GM18502 (cell line): ENCODE measurements around the gene CTIF.

ENCODE experiments used
- ATAC-seq: cut with Tn5 transposase; IDR thresholded peaks from one replicate; pipeline ENCODE4 v1.9.1; 2021; ENCODE audit warnings: mild to moderate bottlenecking; ENCODE audit not compliant: unreplicated experiment, poor library complexity

Gene CTIF

GRCh38 chr18:48847807-48848486 is 309.1 kb downstream of the CTIF start:
- ATAC-seq = no peak

DNA sequence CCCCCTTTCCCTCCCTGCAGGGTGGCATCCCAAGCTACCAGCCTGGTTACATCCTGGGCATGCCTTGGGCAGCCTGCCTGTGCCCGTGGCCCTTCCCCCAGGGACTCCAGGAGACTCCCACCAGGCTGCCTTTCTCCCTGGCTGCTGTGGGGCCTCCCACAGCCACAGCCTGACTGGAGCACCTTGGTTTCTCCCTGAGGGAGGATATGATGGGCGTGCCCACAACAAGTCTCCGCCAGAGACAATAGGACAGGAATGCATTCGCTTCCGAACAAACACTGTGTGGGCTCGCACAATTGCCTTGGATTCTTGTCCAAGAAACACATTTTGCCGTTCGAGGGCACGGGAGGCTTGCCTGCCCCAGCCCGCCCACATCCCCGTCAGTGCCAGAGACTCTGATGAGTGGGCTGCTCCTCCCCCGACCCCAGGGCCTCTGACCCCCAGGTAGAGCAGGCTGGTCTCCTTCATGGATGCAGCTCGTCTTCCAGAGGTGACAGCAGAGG is 309.9 kb downstream of the CTIF start:
- ATAC-seq = no peak

GRCh38 chr18:48850822-48851598 is 312.2 kb downstream of the CTIF start:
- no peak for ATAC-seq

DNA sequence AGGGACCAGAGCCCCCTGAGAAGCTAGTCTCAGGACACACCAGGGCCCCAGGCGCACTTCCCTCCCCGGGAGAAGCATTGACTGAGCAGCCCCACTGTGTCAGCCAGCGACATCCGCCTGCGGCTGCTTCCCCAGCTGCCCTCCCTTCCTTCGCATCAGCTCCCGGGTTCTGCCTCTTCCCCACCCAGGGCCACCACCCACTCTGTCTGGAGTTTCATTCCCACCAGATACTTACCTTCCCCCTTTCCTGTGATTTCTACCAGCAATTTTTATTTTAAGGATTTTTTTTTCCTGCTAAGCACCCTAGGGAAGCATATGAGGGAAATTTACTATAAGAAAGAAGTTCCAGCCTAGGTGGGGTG is 312.7 kb downstream of the CTIF start:
- no peak for ATAC-seq

DNA sequence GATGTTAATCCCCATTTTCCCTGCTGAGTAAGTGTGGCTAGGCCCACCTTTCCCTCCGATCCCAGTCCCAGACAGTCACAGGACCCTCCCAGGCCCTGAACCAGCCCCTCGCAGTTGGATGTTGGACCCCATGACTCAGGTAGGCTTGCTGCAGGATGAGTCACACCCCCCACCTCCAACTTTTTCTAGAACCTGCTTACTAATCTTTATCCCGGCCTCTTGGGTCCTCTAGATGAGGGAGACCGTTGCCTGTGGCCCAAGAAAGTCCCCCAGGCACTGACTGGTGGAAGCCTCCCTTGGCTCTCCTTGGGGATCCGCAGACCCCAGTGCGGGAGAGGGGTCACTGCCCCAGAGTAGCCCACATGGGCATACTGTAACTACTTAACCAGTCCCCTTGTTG is 313.5 kb downstream of the CTIF start:
- ATAC-seq = no peak

GRCh38 chr18:48852794-48853193 is 314.0 kb downstream of the CTIF start:
- ATAC-seq = no peak

- no peak for ATAC-seq
These were observed 314.8 kb downstream of the CTIF start for GRCh38 chr18:48853588-48853987.

DNA sequence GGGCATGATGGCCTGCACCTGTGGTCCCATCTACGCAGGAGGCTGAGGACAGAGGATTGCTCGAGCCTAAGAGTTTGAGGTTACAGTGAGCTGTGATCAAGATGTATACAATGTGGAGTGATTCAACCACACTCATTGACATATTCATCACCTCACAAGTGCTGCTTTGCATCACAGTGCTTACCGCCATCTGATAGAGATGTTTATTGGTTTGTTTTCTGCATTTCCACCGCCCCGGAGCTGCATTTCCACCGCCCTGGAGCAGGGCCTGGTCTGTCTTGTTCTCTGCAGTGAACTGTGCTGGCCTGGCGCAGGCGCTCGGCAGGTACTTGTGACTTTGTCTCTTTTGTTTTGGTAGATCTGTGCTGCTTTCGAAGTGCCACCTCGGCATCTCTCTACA is 315.9 kb downstream of the CTIF start:
- no peak for ATAC-seq

- no peak for ATAC-seq
These were observed 316.9 kb downstream of the CTIF start for GRCh38 chr18:48855422-48856377.

DNA sequence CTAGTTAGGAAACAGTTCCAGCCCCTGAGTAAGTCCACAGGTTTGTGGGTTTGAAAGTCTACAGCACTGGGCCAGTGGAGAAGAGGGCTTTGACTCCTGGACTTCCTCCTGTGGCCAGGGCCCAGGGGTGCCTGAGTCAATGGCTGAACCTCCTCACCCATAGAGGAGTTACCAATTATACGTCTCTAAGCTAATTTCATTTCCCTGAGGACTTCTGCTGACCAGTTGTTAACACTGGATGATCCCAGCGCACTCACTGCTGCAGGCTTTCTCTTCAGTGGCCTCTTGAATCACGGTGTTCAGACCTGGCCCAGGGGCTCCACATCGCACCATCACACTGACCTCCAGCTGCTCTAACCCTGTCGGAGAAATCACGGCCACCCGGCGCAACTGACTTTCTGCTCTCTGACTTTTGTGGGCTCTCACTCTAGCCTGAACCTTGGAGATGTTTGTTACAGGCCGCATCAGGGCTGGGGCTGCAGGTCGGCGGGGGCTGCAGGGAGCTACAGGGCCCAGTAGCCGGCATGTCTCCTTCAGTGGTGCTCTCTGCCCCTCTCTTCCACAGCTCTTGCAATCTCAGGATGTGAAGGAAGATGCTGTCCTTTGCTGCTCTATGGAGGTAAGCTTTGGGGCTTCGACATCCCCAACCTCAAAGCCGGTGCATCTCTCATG is 318.3 kb downstream of the CTIF start:
- no peak for ATAC-seq

DNA sequence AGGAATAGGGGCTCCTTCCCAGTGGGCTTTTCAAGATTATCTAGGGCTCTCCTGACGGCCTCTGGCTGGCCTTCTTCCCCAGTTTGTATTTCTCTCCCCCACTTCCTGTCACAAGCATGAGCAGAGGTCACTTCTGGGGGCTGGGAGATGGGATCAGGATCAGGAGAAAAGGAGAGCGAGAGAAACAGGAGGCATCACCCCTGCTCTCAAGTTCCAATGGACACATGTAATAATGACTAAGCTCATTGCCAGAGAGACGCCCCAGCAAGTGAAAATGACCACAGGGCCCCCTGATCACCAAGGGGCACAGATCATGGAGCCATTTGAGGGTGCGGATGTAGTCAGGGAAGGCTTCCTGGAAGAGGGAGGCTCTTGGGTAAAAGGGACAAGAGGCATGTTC is 319.8 kb downstream of the CTIF start:
- no peak for ATAC-seq

DNA sequence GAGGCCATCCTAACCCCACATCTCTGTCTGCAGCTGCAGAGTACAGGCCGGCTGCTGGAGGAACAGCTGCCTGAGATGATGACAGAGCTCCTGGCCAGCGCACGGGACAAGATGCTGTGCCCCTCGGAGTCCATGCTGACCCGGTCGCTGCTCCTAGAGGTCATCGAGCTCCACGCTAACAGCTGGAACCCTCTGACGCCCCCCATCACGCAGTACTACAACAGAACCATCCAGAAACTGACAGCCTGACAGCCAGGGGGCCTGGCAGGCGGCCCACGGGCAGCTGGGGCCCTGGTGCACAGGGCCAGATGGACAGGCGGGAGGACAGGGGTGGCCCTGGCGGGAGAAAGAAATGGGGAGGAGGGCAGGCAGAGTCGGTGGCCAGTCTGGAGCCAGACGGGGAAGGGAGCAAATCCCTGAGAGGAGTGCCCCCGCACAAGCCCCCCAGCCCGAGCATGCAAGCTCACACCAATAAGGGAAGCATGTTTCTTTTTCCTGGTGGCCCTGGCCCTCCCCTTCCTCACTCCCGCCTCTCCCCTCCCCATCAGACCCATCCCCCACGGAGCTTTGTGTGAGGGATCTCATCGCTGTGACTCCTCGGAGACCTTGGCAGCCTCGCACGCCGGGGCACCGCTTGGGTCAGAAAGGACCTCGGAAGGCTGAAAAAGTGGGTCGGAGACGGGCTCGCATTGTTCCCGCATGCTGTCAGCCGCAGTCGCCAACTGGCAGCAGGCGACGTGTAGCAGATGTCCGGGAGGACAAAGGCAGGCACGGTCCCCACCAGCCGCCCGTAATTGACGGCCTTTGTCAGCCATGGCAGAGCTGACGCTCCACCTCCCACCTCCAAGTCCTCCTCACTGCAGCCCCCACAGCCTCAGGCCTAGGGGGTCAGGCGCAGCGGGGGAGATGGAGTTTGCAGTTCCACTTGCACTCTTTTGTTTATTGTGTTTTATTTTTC is 320.8 kb downstream of the CTIF start:
- ATAC-seq = no peak

DNA sequence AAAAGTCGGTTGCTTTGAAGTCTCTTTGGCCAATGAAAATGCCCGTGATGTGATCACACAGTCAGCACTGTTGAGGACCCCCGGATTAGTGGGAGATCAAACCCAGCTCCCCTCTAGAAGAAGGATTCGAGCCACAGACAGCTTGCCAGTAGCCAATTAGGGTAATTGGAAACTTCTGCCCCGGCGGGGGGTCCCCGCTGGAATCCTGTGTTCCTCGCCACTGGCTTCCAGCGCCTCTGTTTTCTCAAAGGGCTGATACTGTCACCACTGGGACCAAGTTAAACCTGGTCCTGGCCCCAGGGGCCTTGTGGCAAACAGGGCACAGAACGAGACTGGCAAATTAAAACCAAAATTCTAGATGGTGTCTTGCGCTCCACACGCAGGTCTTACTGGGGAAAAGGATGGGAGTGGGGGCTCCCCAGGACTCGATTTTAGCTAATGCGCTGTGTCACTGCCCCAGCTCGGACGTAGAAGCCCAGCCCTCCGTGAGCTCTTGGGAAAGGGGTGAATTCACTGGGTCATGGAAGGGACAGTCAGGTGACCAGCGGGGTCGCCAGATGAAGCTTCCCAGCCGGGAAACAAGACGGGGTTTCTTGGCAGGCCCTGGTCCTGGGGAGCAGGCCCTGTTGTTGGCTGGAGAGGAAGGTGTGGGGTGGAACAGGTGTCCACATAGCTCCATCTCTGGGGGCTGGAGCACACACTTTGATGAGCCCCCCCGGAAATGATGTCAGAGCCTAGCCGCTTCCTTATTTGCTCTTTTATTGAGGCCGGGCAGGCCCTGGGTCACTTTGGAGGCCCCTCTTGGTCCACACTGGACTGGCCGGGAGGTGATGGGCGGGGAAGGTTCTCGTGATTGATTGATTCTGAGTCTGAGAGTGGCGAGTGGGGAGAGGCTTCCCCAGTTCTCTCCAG is 321.7 kb downstream of the CTIF start:
- no peak for ATAC-seq

DNA sequence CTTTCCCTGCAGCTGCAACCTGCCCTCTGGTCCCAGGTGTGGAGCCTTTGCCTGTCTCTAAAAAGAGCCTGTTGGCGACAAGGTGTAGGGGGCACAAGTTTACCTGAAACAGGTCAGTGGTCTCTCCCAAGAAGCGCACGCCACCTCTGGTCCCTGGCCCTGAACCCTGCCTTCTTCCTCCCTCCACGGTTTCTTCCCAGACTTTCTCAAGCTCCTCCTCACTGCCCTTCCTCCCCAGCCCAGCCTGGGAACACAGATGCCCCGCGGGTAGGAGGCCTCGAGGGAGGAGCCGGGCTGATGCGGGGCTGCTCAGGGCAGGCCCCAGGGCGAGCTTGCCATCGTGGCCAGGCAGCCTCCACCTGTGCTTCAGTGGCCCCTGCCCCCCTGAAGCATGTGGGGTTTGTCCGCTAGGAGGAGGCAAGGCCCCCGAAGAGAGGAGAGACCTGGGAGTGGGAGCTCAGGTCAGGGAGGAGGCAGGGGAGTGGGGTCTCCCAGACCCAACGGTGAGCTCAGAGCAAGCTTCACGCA is 322.4 kb downstream of the CTIF start:
- no peak for ATAC-seq

DNA sequence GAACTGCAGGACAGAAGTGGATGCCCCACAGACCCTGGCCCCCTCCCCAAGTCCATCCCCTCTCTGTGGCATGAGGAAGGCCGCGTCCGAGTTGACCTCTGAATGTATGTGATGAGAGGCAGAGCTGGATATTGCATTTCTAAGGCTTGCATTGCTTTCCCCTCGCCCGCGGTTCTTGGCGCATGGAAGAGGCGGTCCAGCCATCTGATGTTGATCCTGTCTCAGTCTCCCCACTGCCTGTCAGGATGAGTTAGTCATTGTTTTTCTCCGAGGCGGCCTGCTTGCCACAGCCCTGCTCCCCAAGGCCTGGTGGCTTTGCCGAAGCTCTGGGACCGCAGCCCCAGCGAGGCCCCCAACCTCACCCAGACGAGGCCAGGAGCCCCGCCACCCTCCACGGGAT is 323.3 kb downstream of the CTIF start:
- no peak for ATAC-seq

DNA sequence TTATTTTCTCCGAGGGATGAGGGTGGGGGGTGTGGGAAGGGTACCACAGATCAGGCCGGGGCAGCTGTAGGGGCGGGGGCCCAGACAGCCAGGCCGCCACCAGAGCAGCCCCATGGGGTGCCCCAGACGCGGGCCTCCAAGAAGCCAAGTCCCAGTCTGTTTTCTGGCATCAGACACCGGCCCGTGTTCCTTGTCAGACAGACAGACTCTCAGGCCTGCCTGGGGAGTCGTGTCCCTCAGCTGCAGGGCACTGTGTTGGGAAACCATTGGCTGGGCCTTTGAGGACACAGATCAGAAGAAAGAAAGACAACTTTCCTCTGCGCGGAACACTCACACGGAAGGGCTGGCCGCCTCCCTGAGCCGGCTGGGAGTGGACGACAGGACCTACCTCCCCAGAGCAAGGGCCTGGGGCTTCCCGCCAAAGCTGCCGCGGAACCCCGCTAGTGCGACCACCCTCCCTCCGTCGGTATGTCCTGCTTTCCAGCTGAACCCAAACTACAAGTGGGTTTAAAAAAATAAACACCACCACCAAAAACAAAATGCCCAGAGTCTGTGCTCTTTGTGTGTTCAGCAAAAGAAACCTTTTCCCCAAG is 323.9 kb downstream of the CTIF start:
- no peak for ATAC-seq

- no peak for ATAC-seq
These were observed 324.7 kb downstream of the CTIF start for GRCh38 chr18:48863432-48864065.
